HepG2 (cell line): ENCODE measurements around the gene ARHGAP9. TPM values are rescaled to one million over a fixed set of nuclear protein-coding genes. Genes with fewer than 3 reads are reported as not detected.
A peak's percentile ranks its signal among the peaks of the same experiment; 100 is the strongest.

Source experiments
- AHR ChIP-seq: IDR thresholded peaks from 2 replicates; pipeline ENCODE4 v1.6.1; 2018; ENCODE audit warnings: missing genetic modification reagents, missing compliant biosample characterization
- BRD4 ChIP-seq: sonication (generic); formaldehyde crosslinking; IDR thresholded peaks from 2 replicates; pipeline ENCODE4 v1.4.0; 2020; ENCODE audit warnings: missing genetic modification reagents
- E2F2 ChIP-seq: sonication (generic); formaldehyde crosslinking; IDR thresholded peaks from 2 replicates; pipeline ENCODE4 v1.4.0; 2020; ENCODE audit warnings: missing genetic modification reagents, borderline replicate concordance
- FOXC1 ChIP-seq: sonication (generic); formaldehyde crosslinking; IDR thresholded peaks from 2 replicates; pipeline ENCODE4 v1.8.0; 2022; ENCODE audit warnings: mild to moderate bottlenecking, missing genetic modification reagents, borderline replicate concordance
- KDM3A ChIP-seq: IDR thresholded peaks from 2 replicates; pipeline ENCODE4 v1.6.1; 2018; ENCODE audit warnings: low read depth, missing compliant biosample characterization
- MIER3 ChIP-seq: IDR thresholded peaks from 2 replicates; pipeline ENCODE4 v1.6.1; 2016; ENCODE audit warnings: missing compliant biosample characterization, borderline replicate concordance
- NBN ChIP-seq: fragments of 450-650 bp; conservative IDR thresholded peaks from 2 replicates; pipeline ENCODE4 v1.6.1; 2017
- PCBP1 ChIP-seq: fragments of 200-400 bp; formaldehyde crosslinking; IDR thresholded peaks from 2 replicates; pipeline ENCODE4 v1.6.1; 2017; ENCODE audit warnings: mild to moderate bottlenecking, low read depth, low read length, borderline replicate concordance
- RELA ChIP-seq: sonication (generic); formaldehyde crosslinking; IDR thresholded peaks from 2 replicates; pipeline ENCODE4 v1.4.0; 2020; ENCODE audit warnings: missing genetic modification reagents
- SNAPC5 ChIP-seq: sonication (generic); formaldehyde crosslinking; IDR thresholded peaks from 2 replicates; pipeline ENCODE4 v1.8.1; 2023; ENCODE audit warnings: mild to moderate bottlenecking, missing genetic modification reagents, borderline replicate concordance
- TP53 ChIP-seq: sonication (generic); formaldehyde crosslinking; conservative IDR thresholded peaks from 2 replicates; pipeline ENCODE4 v1.4.0; 2020; ENCODE audit warnings: missing genetic modification reagents
- TRAFD1 ChIP-seq: sonication (generic); formaldehyde crosslinking; IDR thresholded peaks from 2 replicates; pipeline ENCODE4 v1.5.1; 2020; ENCODE audit warnings: missing genetic modification reagents, mild to moderate bottlenecking, borderline replicate concordance
- ZNF101 ChIP-seq: sonication (generic); formaldehyde crosslinking; IDR thresholded peaks from 2 replicates; pipeline ENCODE4 v1.4.0; 2020; ENCODE audit warnings: mild to moderate bottlenecking, low read depth, missing genetic modification reagents, borderline replicate concordance
- ZNF329 ChIP-seq: sonication (generic); formaldehyde crosslinking; IDR thresholded peaks from 2 replicates; pipeline ENCODE4 v1.9.0; 2021; ENCODE audit warnings: low read depth, mild to moderate bottlenecking, missing genetic modification reagents
- ZNF382 ChIP-seq: sonication (generic); formaldehyde crosslinking; IDR thresholded peaks from 2 replicates; pipeline ENCODE4 v1.5.0; 2020; ENCODE audit warnings: missing genetic modification reagents, mild to moderate bottlenecking, borderline replicate concordance
- ZNF446 ChIP-seq: sonication (generic); formaldehyde crosslinking; IDR thresholded peaks from 2 replicates; pipeline ENCODE4 v1.5.0; 2020; ENCODE audit warnings: mild to moderate bottlenecking, missing genetic modification reagents
- ZNF550 ChIP-seq: sonication (generic); formaldehyde crosslinking; IDR thresholded peaks from 2 replicates; pipeline ENCODE4 v1.4.0; 2020; ENCODE audit warnings: mild to moderate bottlenecking, missing genetic modification reagents, borderline replicate concordance
- ZNF850 ChIP-seq: sonication (generic); formaldehyde crosslinking; conservative IDR thresholded peaks from 2 replicates; pipeline ENCODE4 v1.9.0; 2021; ENCODE audit warnings: mild to moderate bottlenecking, missing genetic modification reagents
- polyA plus RNA-seq, 8 experiments: library from polyadenylated mRNA; depleted of rRNA in 3 of 8; stranded (reverse) in 7 of 8; unstranded in 1 of 8; fragments of >200 nt; fragmentation: Illumina TruSeq in 4 of 8; extraction: Trizol in 4 of 8; gene quantifications; 2 replicates each; pipeline versions ENCODE4 v1.2.1 to v1.2.3, GENCODE V29; 2011 to 2016; ENCODE audit warnings: low read depth in 4 of 8, missing spikeins in 1 of 8, mixed read lengths in 1 of 8; ENCODE audit not compliant: insufficient read depth in 1 of 8
- total RNA-seq, 5 experiments: library from RNA; depleted of rRNA; stranded (reverse); fragments of >200 nt; fragmentation: Illumina TruSeq; extraction: Trizol; gene quantifications; 2 replicates each; pipeline ENCODE4 v1.2.3, GENCODE V29; 2016; ENCODE audit warnings: low read depth in 1 of 5
- TF ChIP-seq, protein P1 (sequence below): sonication (generic); formaldehyde crosslinking; IDR thresholded peaks from 2 replicates; pipeline ENCODE4 v1.9.0; 2021; ENCODE audit warnings: missing genetic modification reagents, borderline replicate concordance
- TF ChIP-seq, protein P2 (sequence below): sonication (generic); formaldehyde crosslinking; IDR thresholded peaks from 2 replicates; pipeline ENCODE4 v1.4.0; 2020; ENCODE audit warnings: missing genetic modification reagents, borderline replicate concordance

The ARHGAP9 gene
- total and polyA plus RNA-seq, 2 of the 13 experiments (the other 11 are each of a cell fraction or from before 2014, with no cell fraction given): 0.18 to 1.2 TPM

DNA sequence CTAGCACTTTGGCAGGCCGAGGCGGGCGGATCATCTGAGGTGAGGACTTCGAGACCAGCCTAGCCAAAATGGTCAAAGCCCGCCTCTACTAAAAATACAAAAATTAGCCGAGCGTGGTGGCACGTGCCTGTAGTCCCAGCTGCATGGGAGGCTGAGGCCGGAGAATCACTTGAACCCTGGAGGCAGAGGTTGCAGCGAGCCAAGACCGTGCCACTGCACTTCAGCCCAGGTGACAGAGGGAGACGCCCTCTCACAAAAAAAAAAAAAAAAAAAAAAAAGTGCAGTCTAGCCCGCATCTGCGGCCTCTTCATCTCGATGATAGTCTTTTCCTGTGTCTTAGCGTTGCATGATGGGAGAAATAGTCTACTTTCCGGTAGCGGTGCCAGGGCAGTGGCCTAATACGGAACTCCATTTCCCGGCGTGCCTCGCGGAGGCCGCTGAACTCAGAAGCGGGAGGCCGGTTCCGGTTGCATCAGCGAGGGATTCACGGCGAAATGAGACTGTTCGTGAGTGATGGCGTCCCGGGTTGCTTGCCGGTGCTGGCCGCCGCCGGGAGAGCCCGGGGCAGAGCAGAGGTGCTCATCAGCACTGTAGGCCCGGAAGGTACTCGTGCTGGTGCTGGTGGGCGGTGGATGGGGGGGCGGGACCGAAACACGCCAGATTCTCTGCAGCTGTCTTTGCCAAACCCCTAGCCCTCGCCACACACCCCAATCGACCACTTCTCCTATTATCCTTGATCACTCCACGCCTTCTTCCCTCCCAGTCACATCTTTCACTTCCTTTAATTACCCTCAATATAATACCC is 8.1 kb upstream of the ARHGAP9 start, which contains the start of gene MARS1 (continued):
- TF ChIP-seq, protein P1, sequence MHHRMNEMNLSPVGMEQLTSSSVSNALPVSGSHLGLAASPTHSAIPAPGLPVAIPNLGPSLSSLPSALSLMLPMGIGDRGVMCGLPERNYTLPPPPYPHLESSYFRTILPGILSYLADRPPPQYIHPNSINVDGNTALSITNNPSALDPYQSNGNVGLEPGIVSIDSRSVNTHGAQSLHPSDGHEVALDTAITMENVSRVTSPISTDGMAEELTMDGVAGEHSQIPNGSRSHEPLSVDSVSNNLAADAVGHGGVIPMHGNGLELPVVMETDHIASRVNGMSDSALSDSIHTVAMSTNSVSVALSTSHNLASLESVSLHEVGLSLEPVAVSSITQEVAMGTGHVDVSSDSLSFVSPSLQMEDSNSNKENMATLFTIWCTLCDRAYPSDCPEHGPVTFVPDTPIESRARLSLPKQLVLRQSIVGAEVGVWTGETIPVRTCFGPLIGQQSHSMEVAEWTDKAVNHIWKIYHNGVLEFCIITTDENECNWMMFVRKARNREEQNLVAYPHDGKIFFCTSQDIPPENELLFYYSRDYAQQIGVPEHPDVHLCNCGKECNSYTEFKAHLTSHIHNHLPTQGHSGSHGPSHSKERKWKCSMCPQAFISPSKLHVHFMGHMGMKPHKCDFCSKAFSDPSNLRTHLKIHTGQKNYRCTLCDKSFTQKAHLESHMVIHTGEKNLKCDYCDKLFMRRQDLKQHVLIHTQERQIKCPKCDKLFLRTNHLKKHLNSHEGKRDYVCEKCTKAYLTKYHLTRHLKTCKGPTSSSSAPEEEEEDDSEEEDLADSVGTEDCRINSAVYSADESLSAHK: no peak
- TF ChIP-seq NBN (no peak), ZNF850 (CRISPR knock-in tag) (no peak), PCBP1 (no peak), TP53 (CRISPR knock-in tag) (no peak), TRAFD1 (CRISPR knock-in tag) (peak; percentile 55; the same call in 1 of the 2 replicates), ZNF382 (CRISPR knock-in tag) (no peak), ZNF101 (no peak), E2F2 (CRISPR knock-in tag) (no peak), ZNF446 (CRISPR knock-in tag) (0 out of 2 replicates have a peak, but pooled peaks have one; percentile 50), KDM3A (CRISPR knock-in tag) (0 out of 2 replicates have a peak, but pooled peaks have one; percentile 24), BRD4 (CRISPR knock-in tag) (no peak), ZNF329 (no peak), SNAPC5 (no peak), FOXC1 (CRISPR knock-in tag) (peak; percentile 77), AHR (CRISPR knock-in tag) (no peak), MIER3 (CRISPR knock-in tag) (0 out of 2 replicates have a peak, but pooled peaks have one; percentile 39), RELA (CRISPR knock-in tag) (no peak), ZNF550 (CRISPR knock-in tag) (no peak)
- TF ChIP-seq, protein P2, sequence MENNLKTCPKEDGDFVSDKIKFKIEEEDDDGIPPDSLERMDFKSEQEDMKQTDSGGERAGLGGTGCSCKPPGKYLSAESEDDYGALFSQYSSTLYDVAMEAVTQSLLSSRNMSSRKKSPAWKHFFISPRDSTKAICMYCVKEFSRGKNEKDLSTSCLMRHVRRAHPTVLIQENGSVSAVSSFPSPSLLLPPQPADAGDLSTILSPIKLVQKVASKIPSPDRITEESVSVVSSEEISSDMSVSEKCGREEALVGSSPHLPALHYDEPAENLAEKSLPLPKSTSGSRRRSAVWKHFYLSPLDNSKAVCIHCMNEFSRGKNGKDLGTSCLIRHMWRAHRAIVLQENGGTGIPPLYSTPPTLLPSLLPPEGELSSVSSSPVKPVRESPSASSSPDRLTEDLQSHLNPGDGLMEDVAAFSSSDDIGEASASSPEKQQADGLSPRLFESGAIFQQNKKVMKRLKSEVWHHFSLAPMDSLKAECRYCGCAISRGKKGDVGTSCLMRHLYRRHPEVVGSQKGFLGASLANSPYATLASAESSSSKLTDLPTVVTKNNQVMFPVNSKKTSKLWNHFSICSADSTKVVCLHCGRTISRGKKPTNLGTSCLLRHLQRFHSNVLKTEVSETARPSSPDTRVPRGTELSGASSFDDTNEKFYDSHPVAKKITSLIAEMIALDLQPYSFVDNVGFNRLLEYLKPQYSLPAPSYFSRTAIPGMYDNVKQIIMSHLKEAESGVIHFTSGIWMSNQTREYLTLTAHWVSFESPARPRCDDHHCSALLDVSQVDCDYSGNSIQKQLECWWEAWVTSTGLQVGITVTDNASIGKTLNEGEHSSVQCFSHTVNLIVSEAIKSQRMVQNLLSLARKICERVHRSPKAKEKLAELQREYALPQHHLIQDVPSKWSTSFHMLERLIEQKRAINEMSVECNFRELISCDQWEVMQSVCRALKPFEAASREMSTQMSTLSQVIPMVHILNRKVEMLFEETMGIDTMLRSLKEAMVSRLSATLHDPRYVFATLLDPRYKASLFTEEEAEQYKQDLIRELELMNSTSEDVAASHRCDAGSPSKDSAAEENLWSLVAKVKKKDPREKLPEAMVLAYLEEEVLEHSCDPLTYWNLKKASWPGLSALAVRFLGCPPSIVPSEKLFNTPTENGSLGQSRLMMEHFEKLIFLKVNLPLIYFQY (CRISPR knock-in tag): no peak
